ENCODE results near the gene LRBA. TPM values are rescaled to one million over a fixed set of nuclear protein-coding genes. Genes with fewer than 3 reads are reported as not detected.

Gene LRBA
- total and polyA plus RNA-seq, 3 donors from 2014 or later = 24.6 to 61.1 (median 60.8) TPM

DNA sequence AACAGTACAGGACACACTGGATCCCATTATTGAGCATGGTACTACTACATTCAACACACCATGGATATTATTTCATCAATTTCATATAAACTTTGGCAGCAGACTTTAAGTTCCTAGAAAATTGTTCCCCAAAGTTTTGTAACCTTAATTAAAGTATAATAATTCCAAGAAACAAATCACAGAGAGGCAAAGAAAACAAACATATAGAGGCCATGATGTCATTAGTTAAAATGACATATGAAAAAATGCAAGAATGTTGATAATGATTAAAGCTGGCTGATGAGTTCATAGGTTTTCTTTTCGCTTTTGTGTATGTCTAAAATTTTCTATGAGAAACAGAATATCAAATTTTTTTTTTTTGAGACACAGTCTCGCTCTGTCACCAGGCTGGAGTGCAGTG is 26.8 kb downstream of the LRBA start:
- WGBS, 2 donors = 87 to 94% methylated on average over 2 of the region's 2 CpGs
- intact Hi-C loops (cut with DNase I; ENCODE audit: low total_unique reads) = no loop called here

GRCh38 chr4:150987204-150987603 is 27.9 kb downstream of the LRBA start:
- TF ChIP-seq CTCF (IDR thresholded peaks at IDR 0.05) (no peak), POLR2A (IDR thresholded peaks at IDR 0.05) (no peak)
- DNase-seq = no peak
- Histone ChIP-seq H3K27ac (no peak overlapping the region), H3K9me3 (no peaks in the 10 kb centered on the region), H3K27me3 (no peaks in the 10 kb centered on the region), H3K4me3 (no peak overlapping the region), H3K4me1 (no peaks in the 10 kb centered on the region), H3K36me3 (ENCODE audit: low read depth, missing control alignments) (no peaks in the 10 kb centered on the region)
- WGBS, 2 donors = 90% methylated on average over 3 of the region's 3 CpGs
- intact Hi-C loops (cut with DNase I; ENCODE audit: low total_unique reads) = no loop called here

More for the DNA sequence above, 26.8 kb downstream of the LRBA start:
- Histone ChIP-seq H3K27me3 (no peaks in the 10 kb centered on the region), H3K27ac (no peak overlapping the region), H3K4me3 (no peak overlapping the region), H3K9me3 (no peaks in the 10 kb centered on the region), H3K36me3 (ENCODE audit: low read depth, missing control alignments) (no peaks in the 10 kb centered on the region), H3K4me1 (no peaks in the 10 kb centered on the region)
- TF ChIP-seq POLR2A (IDR thresholded peaks at IDR 0.05) = no peak
- TF ChIP-seq CTCF (IDR thresholded peaks at IDR 0.05) = no peak
- DNase-seq = no peak

GRCh38 chr4:150986085-150986484 is 29.0 kb downstream of the LRBA start:
- Histone ChIP-seq H3K27ac (no peak overlapping the region), H3K9me3 (no peaks in the 10 kb centered on the region), H3K4me3 (no peak overlapping the region), H3K36me3 (ENCODE audit: low read depth, missing control alignments) (no peaks in the 10 kb centered on the region), H3K27me3 (no peaks in the 10 kb centered on the region), H3K4me1 (no peaks in the 10 kb centered on the region)
- WGBS, 2 donors = 95 to 96% methylated on average over 4 of the region's 4 CpGs
- DNase-seq = no peak
- intact Hi-C loops (cut with DNase I; ENCODE audit: low total_unique reads) = no loop called here
- TF ChIP-seq POLR2A (IDR thresholded peaks at IDR 0.05) = no peak
- TF ChIP-seq CTCF (IDR thresholded peaks at IDR 0.05) = no peak

- DNase-seq = no peak
- Histone ChIP-seq H3K27ac (no peak overlapping the region), H3K36me3 (ENCODE audit: low read depth, missing control alignments) (no peaks in the 10 kb centered on the region), H3K9me3 (no peaks in the 10 kb centered on the region), H3K4me1 (no peaks in the 10 kb centered on the region), H3K27me3 (no peaks in the 10 kb centered on the region), H3K4me3 (no peak overlapping the region)
- WGBS, 2 donors = 90 to 92% methylated on average over 3 of the region's 3 CpGs
- no peak for TF ChIP-seq CTCF (IDR thresholded peaks at IDR 0.05)
- TF ChIP-seq POLR2A (IDR thresholded peaks at IDR 0.05) = no peak
- intact Hi-C loops (cut with DNase I; ENCODE audit: low total_unique reads) = no loop called here
Measured at GRCh38 chr4:150983851-150984250, 31.2 kb downstream of the LRBA start.

DNA sequence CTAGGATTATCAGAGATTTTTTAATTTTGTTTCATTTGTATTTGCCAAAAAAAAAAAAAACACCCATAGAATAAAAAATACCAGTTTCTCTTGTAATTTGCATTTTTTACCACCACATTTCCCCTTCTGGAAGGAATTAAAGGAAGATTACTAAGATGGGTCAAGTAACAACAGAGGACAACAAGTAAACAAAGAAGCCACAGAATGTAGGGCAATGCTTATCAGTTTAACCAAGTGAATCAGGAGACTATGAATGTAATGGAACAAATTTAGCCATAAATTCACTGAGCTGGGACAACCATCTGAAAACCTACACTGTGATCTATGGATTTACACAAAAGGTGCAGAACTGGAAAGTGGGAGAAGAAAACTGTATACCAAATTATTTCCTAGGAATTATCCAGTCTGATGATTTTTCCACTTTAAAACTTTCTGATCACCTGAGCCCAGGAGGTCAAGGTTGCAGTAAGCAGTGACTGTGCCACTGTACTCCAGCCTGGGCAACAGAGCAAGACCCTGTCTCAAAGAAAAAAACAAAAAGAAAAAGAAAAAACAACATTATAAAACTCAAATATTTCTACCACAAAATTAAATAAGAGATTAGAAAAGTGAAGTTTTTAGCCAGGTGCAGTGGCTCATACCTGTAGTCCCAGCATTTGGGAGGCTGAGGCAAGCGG is 32.4 kb downstream of the LRBA start:
- 92 to 97% methylated on average over 1 of the region's 1 CpG for WGBS, 2 donors
- no peak for DNase-seq
- Histone ChIP-seq H3K9me3 (no peaks in the 10 kb centered on the region), H3K4me1 (no peaks in the 10 kb centered on the region), H3K27me3 (no peaks in the 10 kb centered on the region), H3K27ac (no peak overlapping the region), H3K4me3 (no peak overlapping the region), H3K36me3 (ENCODE audit: low read depth, missing control alignments) (no peaks in the 10 kb centered on the region)
- no peak for TF ChIP-seq CTCF (IDR thresholded peaks at IDR 0.05)
- no peak for TF ChIP-seq POLR2A (IDR thresholded peaks at IDR 0.05)
- intact Hi-C loops (cut with DNase I; ENCODE audit: low total_unique reads) = no loop called here

Data from testis (tissue), 3 donors.